ENCODE results near the gene ITGB8.

ITGB8 gene

GRCh38 chr7:20347680-20348079 lies 17.0 kb downstream of the ITGB8 start:
- no peak overlapping the region for H3K4me3 ChIP-seq (ENCODE audit: severe bottlenecking)
- 0 out of 2 replicates have a peak, but pooled peaks cover 4% of the 10 kb centered on the region for H3K36me3 ChIP-seq (ENCODE audit: low read depth)
- no peaks in the 10 kb centered on the region for H3K27me3 ChIP-seq (ENCODE audit: insufficient read depth, poor library complexity, severe bottlenecking)
- no peak for TF ChIP-seq CTCF (IDR thresholded peaks at IDR 0.05; ENCODE audit: poor library complexity, severe bottlenecking)
- no peak for ATAC-seq (ENCODE audit: low read depth)
- DNase-seq (ENCODE audit: low spot score) = no peak
- no peaks in the 10 kb centered on the region for H3K9me3 ChIP-seq (ENCODE audit: severe bottlenecking)
- H3K27ac ChIP-seq (ENCODE audit: poor library complexity, severe bottlenecking) = no peak overlapping the region
- peaks cover 38% of the 10 kb centered on the region for H3K4me1 ChIP-seq (ENCODE audit: insufficient read depth, poor library complexity, severe bottlenecking)

- Histone ChIP-seq H3K9me3 (ENCODE audit: severe bottlenecking) (no peaks in the 10 kb centered on the region), H3K36me3 (ENCODE audit: low read depth) (0 out of 2 replicates have a peak, but pooled peaks cover 4% of the 10 kb centered on the region), H3K4me3 (ENCODE audit: severe bottlenecking) (no peak overlapping the region), H3K27ac (ENCODE audit: poor library complexity, severe bottlenecking) (no peak overlapping the region), H3K27me3 (ENCODE audit: insufficient read depth, poor library complexity, severe bottlenecking) (no peaks in the 10 kb centered on the region), H3K4me1 (ENCODE audit: insufficient read depth, poor library complexity, severe bottlenecking) (peaks cover 38% of the 10 kb centered on the region)
- DNase-seq (ENCODE audit: low spot score) (no peak), ATAC-seq (ENCODE audit: low read depth) (no peak)
- TF ChIP-seq CTCF (IDR thresholded peaks at IDR 0.05; ENCODE audit: poor library complexity, severe bottlenecking) = no peak
Observed at GRCh38 chr7:20348125-20348807, 17.6 kb downstream of the ITGB8 start.

DNA sequence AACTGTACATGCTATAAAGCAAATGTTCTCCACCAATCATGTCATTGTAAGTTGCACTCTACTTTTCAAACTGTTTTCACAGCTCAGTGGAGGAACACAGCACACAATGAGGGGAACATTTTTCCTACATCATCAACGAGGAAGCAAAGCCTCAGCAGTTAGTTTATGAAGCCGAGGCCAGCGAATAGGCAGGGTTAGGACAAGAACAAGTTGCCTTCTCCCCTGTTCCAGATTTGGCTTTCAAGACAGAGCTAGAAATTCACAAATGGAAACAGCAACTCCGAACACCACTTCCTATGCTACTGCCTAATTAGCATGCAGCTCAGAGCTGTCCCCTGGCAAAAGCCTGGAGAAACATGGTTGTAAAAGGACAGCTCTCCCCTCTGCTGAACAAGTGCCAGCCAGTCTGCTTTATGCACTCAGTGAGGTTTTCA lies 19.8 kb downstream of the ITGB8 start:
- no peak for DNase-seq (ENCODE audit: low spot score)

GRCh38 chr7:20350996-20351692 lies 20.4 kb downstream of the ITGB8 start:
- H3K27ac ChIP-seq (ENCODE audit: poor library complexity, severe bottlenecking) = peak overlapping the region; percentile 99

More for the DNA sequence above, 19.8 kb downstream of the ITGB8 start:
- H3K36me3 ChIP-seq (ENCODE audit: low read depth) = no peaks in the 10 kb centered on the region
- H3K27me3 ChIP-seq (ENCODE audit: insufficient read depth, poor library complexity, severe bottlenecking) = no peaks in the 10 kb centered on the region
- no peak for TF ChIP-seq CTCF (IDR thresholded peaks at IDR 0.05; ENCODE audit: poor library complexity, severe bottlenecking)
- H3K4me3 ChIP-seq (ENCODE audit: severe bottlenecking) = no peak overlapping the region
- H3K9me3 ChIP-seq (ENCODE audit: severe bottlenecking) = no peaks in the 10 kb centered on the region
- peaks cover 37% of the 10 kb centered on the region for H3K4me1 ChIP-seq (ENCODE audit: insufficient read depth, poor library complexity, severe bottlenecking)
- no peak for ATAC-seq (ENCODE audit: low read depth)
- peak overlapping the region; percentile 99 for H3K27ac ChIP-seq (ENCODE audit: poor library complexity, severe bottlenecking)

More at GRCh38 chr7:20350996-20351692, 20.4 kb downstream of the ITGB8 start:
- Histone ChIP-seq H3K9me3 (ENCODE audit: severe bottlenecking) (no peaks in the 10 kb centered on the region), H3K4me1 (ENCODE audit: insufficient read depth, poor library complexity, severe bottlenecking) (peaks cover 37% of the 10 kb centered on the region), H3K36me3 (ENCODE audit: low read depth) (no peaks in the 10 kb centered on the region; the same call in 1 of the 2 replicates), H3K27me3 (ENCODE audit: insufficient read depth, poor library complexity, severe bottlenecking) (no peaks in the 10 kb centered on the region), H3K4me3 (ENCODE audit: severe bottlenecking) (no peak overlapping the region)
- ATAC-seq (ENCODE audit: low read depth) (no peak), DNase-seq (ENCODE audit: low spot score) (no peak)
- TF ChIP-seq CTCF (IDR thresholded peaks at IDR 0.05; ENCODE audit: poor library complexity, severe bottlenecking) = no peak

Data from RWPE2 (cell line).